ENCODE data around the gene CUZD1. TPM values are rescaled to one million over a fixed set of nuclear protein-coding genes. Genes with fewer than 3 reads are reported as not detected.

The CUZD1 gene
- total and polyA plus RNA-seq, 2 of the 13 experiments (the other 11 are each of a cell fraction or from before 2014, with no cell fraction given): 0.22 to 0.29 TPM

GRCh38 chr10:122829454-122829853, 16.2 kb downstream of the CUZD1 start:
- FAIRE-seq (no peak), ATAC-seq (no peak; the same call in 2 of the 3 replicates), DNase-seq (ENCODE audit: low spot score) (no peak)
- Histone ChIP-seq H4K20me1 (ENCODE audit: insufficient read depth, low read length) (no peaks in the 10 kb centered on the region), H3K4me1 (ENCODE audit: insufficient read depth, low read length) (no peaks in the 10 kb centered on the region), H3K79me2 (ENCODE audit: insufficient read depth, low read length) (no peaks in the 10 kb centered on the region), H3K4me3 (replicated peaks in 1 of 3; ENCODE audit: insufficient read depth in 1 of 3, low read depth in 2 of 3, low read length in 3 of 3) (no peak overlapping the region), H3K27me3 (ENCODE audit: control insufficient read depth in 1 of 2, insufficient read depth in 2 of 2, low read length in 2 of 2) (peaks cover 4 to 14% of the 10 kb centered on the region in 2 experiments; a peak in 3 of 5 replicates), H3K4me2 (ENCODE audit: low read depth, low read length) (no peak overlapping the region), H3K9me3 (ENCODE audit: low read length) (no peaks in the 10 kb centered on the region), H3K9ac (ENCODE audit: insufficient read depth, low read depth, low read length) (no peak overlapping the region), H3K36me3 (replicated peaks in 1 of 2; ENCODE audit: control insufficient read depth in 1 of 2, insufficient read depth in 2 of 2, low read length in 2 of 2) (no peaks in the 10 kb centered on the region), H2AFZ (ENCODE audit: low read length) (no peak overlapping the region), H3K27ac (ENCODE audit: extremely low read length, insufficient read depth, low read length) (no peak overlapping the region)
- in situ Hi-C loops (cut with HindIII; ENCODE audit: extremely low pct_ligation_motif_present, low pct_unique_long_range_greater_than_20kb): no loop called here
- no TSS peak for BruUV-seq (replicated peaks)
- TF ChIP-seq MTF2 (CRISPR knock-in tag; IDR thresholded peaks at IDR 0.05; ENCODE audit: borderline replicate concordance) (no peak), ZBTB39 (CRISPR knock-in tag; IDR thresholded peaks at IDR 0.05) (no peak), EHMT2 (IDR thresholded peaks at IDR 0.05; ENCODE audit: borderline replicate concordance, low read depth, low read length) (no peak), ZNF280B (CRISPR knock-in tag; IDR thresholded peaks at IDR 0.05; ENCODE audit: borderline replicate concordance) (no peak), POLR2A (IDR thresholded peaks at IDR 0.05; ENCODE audit: insufficient read depth in 1 of 2, low read depth in 2 of 2, low read length in 2 of 2) (no peak), ZNF639 (CRISPR knock-in tag; conservative IDR thresholded peaks at IDR 0.05) (no peak), HOXA7 (CRISPR knock-in tag; IDR thresholded peaks at IDR 0.05) (no peak), ZSCAN25 (CRISPR knock-in tag; IDR thresholded peaks at IDR 0.05) (no peak), ESRRA (CRISPR knock-in tag; IDR thresholded peaks at IDR 0.05; ENCODE audit: low read depth) (no peak), MYC (CRISPR knock-in tag; IDR thresholded peaks at IDR 0.05; ENCODE audit: borderline replicate concordance) (no peak), ZNF652 (CRISPR knock-in tag; IDR thresholded peaks at IDR 0.05; ENCODE audit: borderline replicate concordance, low read depth) (no peak)
- ChIA-PET CTCF (ENCODE audit: low intra/inter-chr PET ratio, low total read pairs) (no interaction called here), POLR2A (no interaction called here)
- intact Hi-C loops (cut with micrococcal nuclease; ENCODE audit: unreplicated experiment): no loop called here
- WGBS (ENCODE audit: low lambda C conversion rate): 27% methylated on average over 3 of the region's 8 CpGs
